Pons (tissue), 1 donor: Measurements from ENCODE around the gene WDR55.
"Not testable (repeated sequence)": the region's sequence is repeated elsewhere in the genome, so short reads cannot be mapped to it uniquely, and the experiment has no call there.

Experiments used
- DNase-seq: peaks from one replicate; pipeline ENCODE4 v3.0.0-alpha.2; 2016; ENCODE audit warnings: low spot score

WDR55 gene

DNA sequence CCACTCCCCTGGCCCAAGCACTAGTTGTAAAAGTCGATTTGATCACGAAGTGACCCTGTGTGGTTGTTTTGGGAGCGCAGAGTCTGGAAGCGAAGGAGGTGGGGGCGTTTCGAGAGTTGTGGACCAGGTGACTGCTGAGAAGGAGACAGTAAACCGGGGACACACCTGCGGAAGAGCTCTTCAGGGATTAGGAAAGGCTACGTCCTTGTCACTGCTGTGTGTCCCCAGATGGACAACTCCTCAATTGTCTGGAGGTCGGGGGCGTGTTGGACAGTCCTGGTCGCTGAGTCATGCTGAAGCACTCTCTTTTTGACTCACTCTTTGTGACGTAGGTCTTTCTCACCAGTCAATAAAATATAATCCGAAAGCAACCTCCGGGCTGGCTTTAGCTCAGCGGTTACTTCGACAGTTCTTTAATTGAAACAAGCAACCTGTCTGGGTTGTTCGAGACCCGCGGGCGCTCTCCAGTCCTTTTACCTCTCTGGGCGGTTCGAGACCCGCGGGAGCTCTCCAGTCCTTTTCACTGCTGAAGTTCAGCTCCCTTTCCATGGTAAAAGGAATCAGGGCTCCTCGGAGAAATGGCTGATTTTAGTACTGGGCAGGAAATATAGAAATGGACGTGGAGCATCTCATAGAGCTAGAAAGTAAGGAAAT, 46.3 kb downstream of the WDR55 start:
- peak; percentile 91 for DNase-seq

DNA sequence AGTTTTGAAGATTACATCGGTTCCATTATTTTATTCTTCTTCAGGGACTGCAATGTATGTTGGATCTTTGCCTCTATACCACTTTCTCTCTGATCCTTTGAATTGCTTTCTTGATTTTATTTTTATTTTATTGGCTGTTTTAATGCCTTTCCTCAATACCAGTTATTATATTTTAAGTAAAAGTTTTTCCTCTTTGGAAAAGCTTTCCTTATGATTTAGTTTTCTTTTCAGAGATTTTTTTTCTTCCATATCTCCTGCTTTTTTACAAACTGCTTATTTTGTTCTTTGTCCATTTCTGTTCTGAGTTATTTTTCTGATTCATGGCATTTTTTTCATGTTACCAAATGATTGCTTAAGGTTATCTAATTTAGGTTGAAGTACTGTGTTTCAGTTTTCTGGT, 47.1 kb downstream of the WDR55 start:
- no peak for DNase-seq

- DNase-seq: no peak
Measured at GRCh38 chr5:140713562-140714094, 48.9 kb downstream of the WDR55 start.

GRCh38 chr5:140716238-140716637, 51.5 kb downstream of the WDR55 start:
- DNase-seq: not testable (repeated sequence)

DNA sequence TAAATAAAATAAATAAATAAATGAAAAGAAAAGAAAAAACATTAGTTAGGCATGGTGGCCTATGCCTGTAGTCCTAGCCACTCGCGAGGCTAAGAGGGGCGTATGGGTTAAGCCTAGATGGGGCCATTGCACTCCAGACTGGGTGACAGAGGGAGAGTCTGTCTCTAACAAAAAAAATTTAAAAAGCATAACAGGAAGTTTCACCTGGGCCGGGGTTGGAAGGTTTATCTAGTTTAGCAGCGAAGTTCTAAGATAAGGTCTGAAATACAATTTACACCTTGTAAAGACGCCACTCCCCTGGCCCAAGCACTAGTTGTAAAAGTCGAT, 53.5 kb downstream of the WDR55 start:
- DNase-seq: no peak

DNA sequence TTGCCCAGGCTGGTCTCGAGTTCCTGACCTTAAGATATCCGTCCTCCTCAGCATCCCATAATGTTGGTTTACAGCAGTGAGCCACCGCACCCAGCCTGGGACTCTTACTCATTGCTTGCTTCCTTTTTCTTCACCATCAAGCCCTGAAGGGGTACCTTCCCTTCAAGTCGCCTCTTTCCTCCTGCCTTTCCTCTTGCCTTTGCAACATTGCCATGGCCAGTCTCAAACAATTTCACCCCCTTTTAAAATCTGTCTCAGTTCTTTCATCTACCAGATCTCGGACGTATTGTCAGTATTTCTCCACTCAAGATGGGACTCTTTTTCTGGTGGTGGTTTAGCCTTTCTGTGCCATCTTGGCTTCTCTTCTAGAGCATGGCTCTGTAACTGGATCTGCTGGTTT, 56.0 kb downstream of the WDR55 start:
- DNase-seq: not testable (repeated sequence)

DNA sequence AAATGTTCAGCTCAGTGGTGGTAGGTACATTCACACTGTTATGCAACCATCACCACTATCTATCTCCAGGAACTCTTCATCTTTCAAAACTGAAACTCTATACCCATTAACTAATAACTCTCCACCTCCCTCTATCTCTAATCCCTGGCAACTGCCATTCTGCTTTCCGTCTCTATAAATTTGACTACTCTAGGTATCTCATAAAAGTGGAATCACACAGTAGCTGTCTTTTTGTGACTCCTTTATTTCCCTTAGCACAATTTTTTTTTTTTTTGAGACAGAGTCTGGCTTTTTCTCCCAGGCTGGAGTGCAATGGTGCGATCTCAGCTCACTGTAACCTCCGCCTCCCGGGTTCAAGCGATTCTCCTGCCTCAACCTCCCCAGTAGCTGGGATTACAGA, 56.7 kb downstream of the WDR55 start:
- DNase-seq: not testable (repeated sequence)
